ENCODE results near the gene NTRK2. TPM values are rescaled to one million over a fixed set of nuclear protein-coding genes. Genes with fewer than 3 reads are reported as not detected.

NTRK2 gene
- total RNA-seq, 1 donor from 2014 or later = 0.98 TPM

DNA sequence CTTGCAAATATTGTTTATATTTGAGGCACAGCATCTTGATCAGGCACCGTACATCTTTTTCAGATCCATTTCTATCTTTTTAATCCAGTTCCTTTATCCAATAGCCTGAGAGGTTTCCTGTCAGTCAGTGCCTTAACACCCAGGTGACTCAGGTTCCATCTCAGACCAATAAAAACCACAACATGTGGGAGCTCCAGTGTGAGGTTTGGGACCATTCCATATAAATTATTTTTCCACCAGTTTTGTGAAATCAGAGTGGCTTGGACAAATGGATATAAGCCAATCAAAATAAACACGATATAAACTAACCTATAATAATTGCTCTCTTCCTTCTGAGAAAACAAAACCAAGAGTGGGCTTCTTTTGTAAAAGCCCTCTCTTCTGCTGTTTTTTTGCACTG is 351.3 kb downstream of the NTRK2 start:
- DNase-seq (no peak), ATAC-seq (no peak)
- Histone ChIP-seq H3K9me3 (no peaks in the 10 kb centered on the region), H3K27me3 (no peaks in the 10 kb centered on the region), H3K27ac (no peak overlapping the region), H3K4me1 (no peaks in the 10 kb centered on the region), H3K4me3 (no peak overlapping the region), H3K36me3 (no peaks in the 10 kb centered on the region)
- TF ChIP-seq, protein P1, sequence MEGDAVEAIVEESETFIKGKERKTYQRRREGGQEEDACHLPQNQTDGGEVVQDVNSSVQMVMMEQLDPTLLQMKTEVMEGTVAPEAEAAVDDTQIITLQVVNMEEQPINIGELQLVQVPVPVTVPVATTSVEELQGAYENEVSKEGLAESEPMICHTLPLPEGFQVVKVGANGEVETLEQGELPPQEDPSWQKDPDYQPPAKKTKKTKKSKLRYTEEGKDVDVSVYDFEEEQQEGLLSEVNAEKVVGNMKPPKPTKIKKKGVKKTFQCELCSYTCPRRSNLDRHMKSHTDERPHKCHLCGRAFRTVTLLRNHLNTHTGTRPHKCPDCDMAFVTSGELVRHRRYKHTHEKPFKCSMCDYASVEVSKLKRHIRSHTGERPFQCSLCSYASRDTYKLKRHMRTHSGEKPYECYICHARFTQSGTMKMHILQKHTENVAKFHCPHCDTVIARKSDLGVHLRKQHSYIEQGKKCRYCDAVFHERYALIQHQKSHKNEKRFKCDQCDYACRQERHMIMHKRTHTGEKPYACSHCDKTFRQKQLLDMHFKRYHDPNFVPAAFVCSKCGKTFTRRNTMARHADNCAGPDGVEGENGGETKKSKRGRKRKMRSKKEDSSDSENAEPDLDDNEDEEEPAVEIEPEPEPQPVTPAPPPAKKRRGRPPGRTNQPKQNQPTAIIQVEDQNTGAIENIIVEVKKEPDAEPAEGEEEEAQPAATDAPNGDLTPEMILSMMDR (IDR thresholded peaks at IDR 0.05) = no peak
- intact Hi-C loops (cut with DNase I) = no loop called here

DNA sequence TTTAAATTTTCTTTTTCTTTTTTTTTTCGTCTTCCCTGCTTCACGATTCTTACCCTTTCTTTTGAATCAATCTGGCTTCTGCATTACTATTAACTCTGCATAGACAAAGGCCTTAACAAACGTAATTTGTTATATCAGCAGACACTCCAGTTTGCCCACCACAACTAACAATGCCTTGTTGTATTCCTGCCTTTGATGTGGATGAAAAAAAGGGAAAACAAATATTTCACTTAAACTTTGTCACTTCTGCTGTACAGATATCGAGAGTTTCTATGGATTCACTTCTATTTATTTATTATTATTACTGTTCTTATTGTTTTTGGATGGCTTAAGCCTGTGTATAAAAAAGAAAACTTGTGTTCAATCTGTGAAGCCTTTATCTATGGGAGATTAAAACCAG is 352.2 kb downstream of the NTRK2 start:
- Histone ChIP-seq H3K9me3 (no peaks in the 10 kb centered on the region), H3K36me3 (no peaks in the 10 kb centered on the region), H3K27ac (no peak overlapping the region), H3K4me1 (no peaks in the 10 kb centered on the region), H3K27me3 (no peaks in the 10 kb centered on the region), H3K4me3 (no peak overlapping the region)
- DNase-seq (no peak), ATAC-seq (no peak)
- intact Hi-C loops (cut with DNase I) = no loop called here
- TF ChIP-seq, protein P1 (IDR thresholded peaks at IDR 0.05) = no peak

DNA sequence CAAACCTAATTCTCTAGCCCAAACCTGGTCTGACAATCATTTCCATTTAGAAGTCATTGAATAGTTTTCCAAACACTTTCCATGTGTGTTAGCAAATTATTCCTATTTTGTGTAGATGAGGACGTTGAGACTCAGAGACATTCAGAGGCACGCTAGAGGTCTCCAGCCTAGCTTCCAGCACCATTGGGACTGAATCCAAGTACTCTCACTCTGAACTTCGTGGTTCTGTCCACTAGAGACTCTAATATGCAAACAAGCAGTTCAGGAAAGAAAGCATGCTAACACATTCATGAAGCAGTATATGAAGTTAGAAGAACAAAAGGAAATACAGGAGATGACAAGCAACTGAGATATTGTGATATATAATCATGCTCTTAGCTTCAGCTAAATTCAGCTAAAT is 354.8 kb downstream of the NTRK2 start:
- no peaks in the 10 kb centered on the region for H3K9me3 ChIP-seq
- no peaks in the 10 kb centered on the region for H3K4me1 ChIP-seq
- no peak for DNase-seq
- intact Hi-C loops (cut with DNase I) = no loop called here
- TF ChIP-seq, protein P1 (IDR thresholded peaks at IDR 0.05) = peak; percentile 7
- no peak overlapping the region for H3K27ac ChIP-seq
- H3K36me3 ChIP-seq = no peaks in the 10 kb centered on the region
- ATAC-seq = no peak
- H3K27me3 ChIP-seq = no peaks in the 10 kb centered on the region
- no peak overlapping the region for H3K4me3 ChIP-seq

DNA sequence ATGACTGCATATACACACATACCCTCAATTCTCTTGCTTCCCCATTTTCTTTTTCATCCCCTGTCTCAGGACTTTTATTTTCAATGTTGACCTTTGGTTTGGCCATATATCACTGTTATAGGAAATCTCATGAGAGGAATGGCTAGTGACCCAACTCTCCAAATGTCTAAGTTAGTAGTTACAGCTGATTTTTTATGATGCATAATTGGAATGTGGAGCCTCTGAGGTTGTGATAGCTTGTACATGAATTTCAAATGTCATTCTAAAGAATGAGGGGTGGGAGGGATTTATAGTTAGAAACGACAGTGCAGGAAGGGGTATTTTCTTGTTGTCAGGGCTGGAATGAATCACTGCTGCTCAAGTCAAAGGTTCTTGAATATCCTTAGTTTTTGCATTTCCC is 356.1 kb downstream of the NTRK2 start:
- ATAC-seq (no peak), DNase-seq (no peak)
- H3K9me3 ChIP-seq = no peaks in the 10 kb centered on the region
- H3K27me3 ChIP-seq = no peaks in the 10 kb centered on the region
- H3K4me3 ChIP-seq = no peak overlapping the region
- H3K27ac ChIP-seq = no peak overlapping the region
- no peaks in the 10 kb centered on the region for H3K36me3 ChIP-seq
- intact Hi-C loops (cut with DNase I) = no loop called here
- H3K4me1 ChIP-seq = no peaks in the 10 kb centered on the region
- TF ChIP-seq, protein P1 (IDR thresholded peaks at IDR 0.05) = no peak

DNA sequence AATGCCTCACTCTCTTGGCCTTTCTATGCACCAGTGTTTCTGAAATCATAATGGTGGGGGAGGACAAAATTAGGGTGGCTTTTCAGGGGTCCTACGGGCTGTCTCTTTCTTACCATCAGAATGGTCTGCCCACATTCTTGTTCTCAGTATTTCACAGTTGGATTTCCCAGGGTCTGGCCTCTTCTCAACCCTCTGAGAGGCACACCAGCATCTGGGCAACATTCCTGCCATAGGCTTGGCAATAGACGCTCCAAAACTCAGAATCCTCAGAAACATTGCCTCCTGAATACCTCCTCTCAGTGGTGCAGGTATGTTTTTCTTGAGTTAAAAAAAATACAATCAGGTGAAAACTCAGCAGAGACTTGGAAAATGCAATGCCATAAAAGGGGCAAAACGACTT is 358.3 kb downstream of the NTRK2 start:
- Histone ChIP-seq H3K27me3 (no peaks in the 10 kb centered on the region), H3K4me3 (no peak overlapping the region), H3K36me3 (no peaks in the 10 kb centered on the region), H3K4me1 (no peaks in the 10 kb centered on the region), H3K9me3 (no peaks in the 10 kb centered on the region), H3K27ac (no peak overlapping the region)
- TF ChIP-seq, protein P1 (IDR thresholded peaks at IDR 0.05) = no peak
- intact Hi-C loops (cut with DNase I) = no loop called here
- DNase-seq (no peak), ATAC-seq (no peak)

DNA sequence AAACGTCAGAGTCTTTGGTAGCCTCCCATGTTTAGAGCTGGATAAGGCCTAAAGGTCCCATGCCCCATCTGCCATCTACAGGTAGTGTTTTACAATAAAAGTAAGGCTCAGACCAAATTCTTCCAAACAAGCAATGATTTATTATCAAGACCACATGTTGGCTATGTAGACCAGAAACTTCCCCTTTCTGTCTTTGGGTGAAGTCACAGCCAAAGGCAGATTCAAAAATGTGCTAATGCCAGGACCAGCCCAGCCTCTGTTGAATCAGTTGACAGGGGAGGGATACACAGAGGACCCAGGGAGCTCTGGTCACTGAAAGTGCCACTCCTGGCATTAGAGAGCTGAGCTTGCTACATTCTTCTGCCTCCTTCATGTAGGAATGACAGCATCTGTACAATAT is 360.8 kb downstream of the NTRK2 start:
- Histone ChIP-seq H3K4me1 (no peaks in the 10 kb centered on the region), H3K27me3 (no peaks in the 10 kb centered on the region), H3K4me3 (no peak overlapping the region), H3K9me3 (no peaks in the 10 kb centered on the region), H3K27ac (no peak overlapping the region), H3K36me3 (no peaks in the 10 kb centered on the region)
- intact Hi-C loops (cut with DNase I) = no loop called here
- TF ChIP-seq, protein P1 (IDR thresholded peaks at IDR 0.05) = no peak
- no peak for ATAC-seq
- DNase-seq = no peak
